Activated T-helper 1 cell treated with Interleukin-2 at 50 U/mL for 16 hours (primary cell): ENCODE data around the gene ATP6V0E1.
"Not testable (repeated sequence)": the region's sequence is repeated elsewhere in the genome, so short reads cannot be mapped to it uniquely, and the experiment has no call there.

ENCODE experiments used
- DNase-seq: peaks from one replicate; pipeline ENCODE4 v3.0.0-alpha.2; 2020; ENCODE audit warnings: low read depth

The ATP6V0E1 gene

DNA sequence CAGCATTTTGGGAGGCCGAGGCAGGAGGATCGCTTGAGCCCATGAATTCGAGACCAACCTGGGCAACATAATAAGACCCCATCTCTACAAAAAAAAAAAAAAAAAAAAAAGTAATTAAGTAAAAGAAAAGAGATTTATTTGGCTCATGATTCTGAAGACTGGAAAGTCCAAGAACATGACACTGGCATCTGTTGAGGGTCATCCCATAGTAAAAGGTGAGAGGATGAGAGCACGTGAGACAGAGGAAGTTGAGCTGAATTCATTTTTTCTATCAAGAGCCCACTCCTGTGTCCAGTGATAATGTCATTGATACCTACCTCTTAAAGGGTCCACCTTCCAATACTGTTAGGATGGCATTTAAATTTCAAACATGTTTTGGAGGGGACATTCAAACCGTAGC, 92.4 kb downstream of the ATP6V0E1 start:
- DNase-seq = no peak

DNA sequence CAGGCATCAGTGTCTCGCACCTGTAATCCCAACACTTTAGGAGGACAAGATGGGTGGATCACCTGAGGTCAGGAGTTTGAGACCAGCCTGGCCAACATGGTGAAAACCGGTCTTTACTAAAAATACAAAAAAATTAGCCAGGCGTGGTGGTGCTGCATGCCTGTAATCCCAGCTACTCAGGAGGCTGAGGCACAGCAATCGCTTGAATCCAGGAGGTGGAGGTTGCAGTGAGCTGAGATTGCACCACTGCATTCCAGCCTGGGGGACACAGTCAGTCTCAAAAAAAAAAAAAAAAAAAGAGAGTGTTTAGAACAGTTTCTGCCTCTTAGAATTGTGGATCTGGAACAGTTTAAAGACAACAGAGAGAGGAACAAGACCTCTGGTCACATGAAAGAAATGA, 92.9 kb downstream of the ATP6V0E1 start:
- DNase-seq = not testable (repeated sequence)

DNA sequence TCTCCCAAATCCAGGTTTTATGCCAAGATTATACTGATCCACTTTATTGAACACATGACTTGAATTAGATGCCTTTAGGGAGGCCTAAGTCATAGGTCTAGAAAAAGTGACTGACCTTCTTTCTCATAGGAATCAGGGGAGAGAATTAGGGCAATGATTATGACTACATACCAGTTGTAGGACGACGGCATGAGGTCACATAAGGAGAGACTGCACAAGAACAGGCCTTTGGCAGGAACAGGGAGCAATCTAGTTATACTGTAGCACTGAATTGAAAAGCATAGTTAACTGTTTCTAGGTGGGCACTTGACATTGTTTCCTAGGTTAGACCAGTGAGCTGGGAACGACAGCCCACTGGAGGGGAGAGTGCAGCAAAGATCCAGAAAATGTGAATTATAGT, 95.3 kb downstream of the ATP6V0E1 start:
- DNase-seq = no peak
